Retinal pigment epithelial cell (primary cell): ENCODE results near the gene SMARCA1.
A peak's percentile ranks its signal among the peaks of the same experiment; 100 is the strongest.
"Not testable (repeated sequence)": the region's sequence is repeated elsewhere in the genome, so short reads cannot be mapped to it uniquely, and the experiment has no call there.

Experiments
- DNase-seq: peaks from one replicate; pipeline ENCODE4 v3.0.0-alpha.2; 2010; ENCODE audit warnings: low read depth
- H3K4me3 ChIP-seq: 2 replicates; pipeline ENCODE4 v1.5.1; 2011; ENCODE audit warnings: mild to moderate bottlenecking, low read length, control low read depth, moderate library complexity
- CTCF ChIP-seq: conservative IDR thresholded peaks from 2 replicates; pipeline ENCODE4 v1.5.1; 2011; ENCODE audit warnings: low read depth, low read length, control low read depth, inconsistent platforms

SMARCA1 gene, protein sequence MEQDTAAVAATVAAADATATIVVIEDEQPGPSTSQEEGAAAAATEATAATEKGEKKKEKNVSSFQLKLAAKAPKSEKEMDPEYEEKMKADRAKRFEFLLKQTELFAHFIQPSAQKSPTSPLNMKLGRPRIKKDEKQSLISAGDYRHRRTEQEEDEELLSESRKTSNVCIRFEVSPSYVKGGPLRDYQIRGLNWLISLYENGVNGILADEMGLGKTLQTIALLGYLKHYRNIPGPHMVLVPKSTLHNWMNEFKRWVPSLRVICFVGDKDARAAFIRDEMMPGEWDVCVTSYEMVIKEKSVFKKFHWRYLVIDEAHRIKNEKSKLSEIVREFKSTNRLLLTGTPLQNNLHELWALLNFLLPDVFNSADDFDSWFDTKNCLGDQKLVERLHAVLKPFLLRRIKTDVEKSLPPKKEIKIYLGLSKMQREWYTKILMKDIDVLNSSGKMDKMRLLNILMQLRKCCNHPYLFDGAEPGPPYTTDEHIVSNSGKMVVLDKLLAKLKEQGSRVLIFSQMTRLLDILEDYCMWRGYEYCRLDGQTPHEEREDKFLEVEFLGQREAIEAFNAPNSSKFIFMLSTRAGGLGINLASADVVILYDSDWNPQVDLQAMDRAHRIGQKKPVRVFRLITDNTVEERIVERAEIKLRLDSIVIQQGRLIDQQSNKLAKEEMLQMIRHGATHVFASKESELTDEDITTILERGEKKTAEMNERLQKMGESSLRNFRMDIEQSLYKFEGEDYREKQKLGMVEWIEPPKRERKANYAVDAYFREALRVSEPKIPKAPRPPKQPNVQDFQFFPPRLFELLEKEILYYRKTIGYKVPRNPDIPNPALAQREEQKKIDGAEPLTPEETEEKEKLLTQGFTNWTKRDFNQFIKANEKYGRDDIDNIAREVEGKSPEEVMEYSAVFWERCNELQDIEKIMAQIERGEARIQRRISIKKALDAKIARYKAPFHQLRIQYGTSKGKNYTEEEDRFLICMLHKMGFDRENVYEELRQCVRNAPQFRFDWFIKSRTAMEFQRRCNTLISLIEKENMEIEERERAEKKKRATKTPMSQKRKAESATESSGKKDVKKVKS

DNA sequence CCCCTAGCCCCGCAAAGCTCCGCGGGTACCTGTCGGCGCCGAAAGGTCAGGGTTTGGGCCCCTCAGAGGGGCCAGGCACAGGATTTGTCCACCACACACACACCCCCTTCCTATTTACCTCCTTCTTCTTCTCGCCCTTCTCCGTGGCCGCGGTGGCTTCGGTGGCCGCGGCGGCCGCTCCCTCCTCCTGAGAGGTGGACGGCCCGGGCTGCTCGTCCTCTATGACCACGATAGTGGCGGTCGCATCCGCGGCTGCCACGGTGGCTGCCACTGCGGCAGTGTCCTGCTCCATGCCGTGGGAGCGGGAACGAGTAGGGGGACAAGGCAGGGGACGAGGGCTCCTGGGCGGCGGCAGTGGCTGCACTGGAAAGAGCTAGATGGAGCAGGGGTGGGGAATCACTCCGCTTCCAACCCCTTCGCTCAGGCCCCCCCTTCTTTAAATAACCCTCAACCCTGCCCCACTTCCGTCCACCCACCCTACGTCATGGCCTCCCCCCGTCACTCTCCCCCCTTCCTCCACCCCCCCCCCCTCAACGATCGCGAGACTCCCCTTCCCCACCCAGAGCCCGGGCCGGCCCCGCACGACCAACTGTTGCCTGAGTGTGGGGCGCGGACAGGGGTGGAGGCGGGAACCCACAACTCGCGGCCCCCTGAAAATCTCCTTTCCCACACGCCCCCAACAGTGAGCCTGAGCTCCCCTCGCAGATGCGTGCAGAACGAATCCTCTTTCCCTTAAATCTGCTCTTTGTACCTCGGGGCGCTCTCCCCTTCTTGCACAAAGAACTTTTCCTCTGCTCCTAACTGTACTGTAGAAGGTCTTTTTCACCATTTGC lies at the start of gene SMARCA1:
TSS of gene SMARCA1 (minus strand) at position 412 of the 833 bp plus-strand sequence. CDS start at position 292, 120 bp downstream.
- DNase-seq, result no peak
- TF ChIP-seq CTCF, result no peak

DNA sequence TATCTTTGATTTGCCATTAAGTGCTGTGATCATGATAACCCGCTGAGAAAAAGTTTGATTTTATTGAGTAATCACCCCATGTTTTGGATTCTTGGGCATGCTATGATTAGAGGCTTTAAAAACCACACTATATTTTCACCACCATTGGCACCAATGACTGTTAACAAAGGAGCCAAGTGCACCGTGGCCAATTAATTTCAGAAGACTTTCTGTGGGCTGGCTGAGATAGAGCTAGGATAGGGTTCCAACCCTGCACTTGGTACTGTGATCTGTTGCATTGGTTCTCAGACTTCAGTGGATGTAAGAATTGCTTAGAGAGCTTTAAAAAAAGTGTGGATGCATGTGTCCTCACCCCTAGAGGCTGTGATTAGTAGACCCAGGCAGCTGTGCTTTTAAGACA lies 49.1 kb upstream of the SMARCA1 start:
- DNase-seq, result no peak
- H3K4me3 ChIP-seq, result no peak overlapping the region
- TF ChIP-seq CTCF, result no peak

More for the DNA sequence above, at the start of gene SMARCA1:
- peak within 1 kb of the TSS; percentile 60 for H3K4me3 ChIP-seq

DNA sequence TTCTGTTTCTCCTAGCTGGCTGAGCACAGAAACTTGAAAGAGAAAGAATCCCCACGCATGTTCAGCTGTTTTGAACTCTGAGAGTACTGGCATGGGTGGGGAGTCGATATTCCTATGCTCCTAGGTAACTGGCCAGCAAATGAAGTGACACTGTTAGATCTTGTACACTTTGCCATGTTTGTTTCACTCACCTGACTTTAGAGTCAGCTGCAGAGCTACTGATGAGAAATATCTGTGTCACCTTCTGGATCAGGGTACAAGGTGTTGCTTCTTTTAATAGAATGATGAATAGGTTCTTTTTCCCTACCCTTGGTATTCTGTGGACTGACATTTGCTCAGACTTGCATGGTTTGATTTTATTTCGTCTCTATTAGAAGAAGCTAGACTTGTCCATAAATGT lies 45.1 kb upstream of the SMARCA1 start:
- H3K4me3 ChIP-seq, result no peak overlapping the region
- TF ChIP-seq CTCF, result no peak
- no peak for DNase-seq

GRCh38 chrX:129566073-129566472 lies 42.8 kb upstream of the SMARCA1 start:
- no peak for DNase-seq
- H3K4me3 ChIP-seq, result no peak overlapping the region
- TF ChIP-seq CTCF, result no peak

- DNase-seq, result no peak
- no peak for TF ChIP-seq CTCF
- H3K4me3 ChIP-seq, result no peak overlapping the region
Measured at GRCh38 chrX:129565046-129565650, 41.9 kb upstream of the SMARCA1 start.

DNA sequence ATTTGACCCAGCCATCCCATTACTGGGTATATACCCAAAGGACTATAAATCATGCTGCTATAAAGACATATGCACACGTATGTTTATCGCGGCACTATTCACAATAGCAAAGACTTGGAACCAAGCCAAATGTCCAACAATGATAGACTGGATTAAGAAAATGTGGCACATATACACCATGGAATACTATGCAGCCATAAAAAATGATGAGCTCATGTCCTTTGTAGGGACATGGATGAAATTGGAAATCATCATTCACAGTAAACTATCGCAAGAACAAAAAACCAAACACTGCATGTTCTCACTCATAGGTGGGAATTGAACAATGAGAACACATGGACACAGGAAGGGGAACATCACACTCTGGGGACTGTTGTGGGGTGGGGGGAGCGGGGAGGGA lies 41.1 kb upstream of the SMARCA1 start:
- DNase-seq, H3K4me3 ChIP-seq: not testable (repeated sequence)
